Hematopoietic multipotent progenitor cell (in vitro differentiated cells): ENCODE data around the gene VRK3. TPM values are rescaled to one million over a fixed set of nuclear protein-coding genes. Genes with fewer than 3 reads are reported as not detected.
"Not testable (repeated sequence)": the region's sequence is repeated elsewhere in the genome, so short reads cannot be mapped to it uniquely, and the experiment has no call there.

Experiments
- DNase-seq, 3 donors: peaks; one replicate each; pipeline ENCODE4 v3.0.0-alpha.2; 2011 to 2015; ENCODE audit warnings: low read depth in 2 of 3, low spot score in 2 of 3
- total RNA-seq: library from RNA; depleted of rRNA; stranded (reverse); fragments of >200 nt; gene quantifications from one replicate; pipeline ENCODE4 v1.2.3, GENCODE V29; 2012

The VRK3 gene
- total RNA-seq, 1 donor: 50.4 TPM

DNA sequence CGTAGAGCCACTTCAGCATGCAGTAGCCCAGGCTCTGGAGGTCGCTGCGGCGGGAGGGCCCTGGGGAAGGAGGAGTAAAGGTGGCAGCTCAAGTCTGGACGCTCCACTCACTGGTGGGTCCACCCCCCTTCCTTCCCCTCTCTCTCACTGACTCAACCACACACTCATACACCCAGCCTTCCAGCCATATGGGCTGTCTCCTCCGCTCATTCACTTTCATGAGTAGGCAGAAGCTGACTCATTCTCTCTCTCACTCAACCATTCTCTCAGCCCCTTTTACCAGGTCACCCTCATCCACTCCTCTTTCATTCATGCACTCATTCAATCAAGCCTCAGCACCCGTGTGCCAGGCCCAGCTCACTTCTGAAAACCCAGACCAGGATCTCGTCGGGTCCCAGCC is 36.7 kb downstream of the VRK3 start:
- DNase-seq: no peak

DNA sequence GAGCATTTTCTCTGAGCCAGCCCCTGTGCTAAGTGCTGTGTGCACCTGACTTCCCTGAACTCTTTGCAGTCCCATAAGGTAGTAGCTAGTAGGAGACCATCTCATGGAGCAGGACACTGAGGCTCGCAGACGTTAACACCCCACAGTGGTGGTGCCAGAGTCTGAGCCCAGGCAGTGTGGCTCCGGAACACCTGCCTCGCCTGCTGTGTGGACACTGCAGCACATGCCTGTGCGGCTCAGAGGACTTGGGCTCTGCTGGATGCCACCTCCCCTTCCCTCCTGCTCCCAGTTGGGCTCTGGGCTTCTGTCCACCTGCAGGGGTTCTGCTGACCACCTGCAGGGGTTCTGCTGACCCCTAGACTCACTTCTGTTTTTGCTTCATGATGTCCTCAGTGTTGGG is 37.2 kb downstream of the VRK3 start:
- no peak for DNase-seq

DNA sequence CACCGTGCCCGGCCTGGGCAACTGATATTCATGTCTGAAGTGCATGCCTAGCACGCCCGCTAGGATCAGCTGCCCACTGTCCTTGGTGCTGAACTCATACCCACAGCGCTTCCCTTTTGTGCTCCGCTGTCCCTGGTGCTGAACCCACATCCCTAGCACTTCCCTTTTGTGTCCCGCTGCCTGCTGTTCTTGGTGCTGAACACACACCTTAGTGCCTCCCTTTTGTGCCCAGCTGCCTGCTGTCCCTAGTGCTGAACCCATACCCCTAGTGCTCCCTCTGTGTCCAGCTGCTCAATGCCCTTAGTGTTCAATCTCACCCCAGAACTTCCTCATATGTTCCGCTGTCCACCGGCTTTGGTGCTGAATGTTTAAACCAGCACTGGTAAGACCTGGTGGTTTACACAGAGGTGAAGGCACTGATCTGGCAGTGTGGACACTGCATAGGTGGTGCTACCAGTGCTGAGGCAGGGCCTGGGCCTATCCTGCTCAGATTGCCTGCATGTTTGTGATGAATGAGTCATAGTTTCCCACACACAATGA is 37.9 kb downstream of the VRK3 start:
- peak; percentile 53 to 98 (median 95) for DNase-seq

- no peak for DNase-seq
Measured at GRCh38 chr19:49986354-49986753, 38.8 kb downstream of the VRK3 start.

GRCh38 chr19:49985871-49986270 is 39.3 kb downstream of the VRK3 start:
- DNase-seq: no peak

GRCh38 chr19:49984491-49984890 is 40.7 kb downstream of the VRK3 start:
- no peak for DNase-seq

DNA sequence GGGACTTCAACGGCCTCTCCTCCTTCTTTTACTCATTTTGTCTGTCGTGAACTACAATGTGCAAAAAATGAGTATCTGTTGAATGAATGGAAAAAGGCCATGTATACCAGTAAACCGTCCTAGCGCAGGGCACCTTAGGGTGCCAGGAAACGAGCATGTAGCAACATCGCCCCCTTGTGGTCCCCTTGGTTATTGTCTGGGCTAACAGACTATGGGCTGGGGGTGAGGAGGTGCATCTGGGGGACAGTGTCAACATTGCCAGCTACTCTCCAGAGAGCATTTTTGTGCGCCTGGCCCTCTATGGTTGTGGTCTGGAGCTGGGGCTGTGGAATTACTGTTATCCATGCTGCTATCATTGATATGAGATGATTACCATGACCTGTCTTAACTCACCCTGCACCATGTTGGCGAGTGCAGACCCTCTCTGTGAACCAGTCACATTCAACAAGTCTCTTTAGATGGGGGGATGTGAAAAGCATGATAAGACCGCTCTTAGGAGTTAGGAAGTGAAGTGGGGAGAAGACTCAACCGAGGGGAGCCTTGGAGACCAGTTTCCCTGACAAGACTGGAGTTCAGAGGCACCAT is 41.4 kb downstream of the VRK3 start:
- peak; percentile 50 to 75 (median 62) for DNase-seq

DNA sequence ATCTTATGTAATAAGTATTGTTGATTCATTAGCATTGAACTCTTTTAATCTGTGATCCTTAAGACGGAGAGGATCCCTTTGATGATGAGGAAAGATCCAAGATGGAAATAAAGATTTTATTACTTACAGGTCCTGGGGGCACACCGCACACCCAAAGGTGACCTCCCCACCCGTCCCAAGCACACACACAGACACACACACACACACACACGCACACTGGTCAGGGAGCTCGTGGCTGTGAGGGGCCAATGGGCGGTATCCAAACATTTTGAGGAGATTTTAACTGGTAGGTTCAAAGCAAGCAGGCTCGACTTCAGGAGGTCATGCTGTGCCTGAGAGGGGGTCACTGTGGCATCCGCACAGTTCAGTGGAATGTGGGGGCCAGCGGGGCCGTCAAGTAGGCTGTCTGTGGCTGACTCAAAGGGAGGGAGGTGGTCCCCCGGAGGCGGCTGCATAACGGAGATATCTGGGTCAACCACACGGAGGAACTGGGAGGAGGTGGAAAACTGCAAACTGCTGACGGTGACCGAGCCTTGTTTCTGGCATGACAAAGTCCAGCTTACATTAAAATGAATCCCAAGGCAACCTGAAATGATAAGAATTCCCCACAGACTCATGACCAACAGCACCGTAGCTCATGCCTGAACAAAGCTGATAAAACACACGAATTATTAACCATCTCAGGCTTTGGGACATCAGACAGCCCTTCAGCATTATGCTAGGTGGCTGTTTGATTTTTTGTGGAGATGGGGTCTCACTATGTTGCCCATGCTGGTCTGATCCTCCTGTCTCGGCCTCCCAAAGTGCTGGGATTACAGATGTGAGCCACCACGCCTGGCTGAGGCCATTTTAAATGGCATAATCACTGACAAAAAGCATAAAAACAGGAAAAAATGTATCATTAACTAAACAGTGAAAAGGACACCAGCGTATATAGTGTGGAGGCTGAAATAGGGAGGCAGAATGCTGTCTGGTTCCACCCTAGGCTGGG is 43.3 kb downstream of the VRK3 start:
- no peak for DNase-seq

- DNase-seq: no peak
Measured at GRCh38 chr19:49978324-49978723, 46.8 kb downstream of the VRK3 start.

- no peak for DNase-seq
Measured at GRCh38 chr19:49977881-49978280, 47.3 kb downstream of the VRK3 start.

- DNase-seq: no peak
Measured at GRCh38 chr19:49977076-49977475, 48.1 kb downstream of the VRK3 start.

- no peak for DNase-seq
Measured at GRCh38 chr19:49976496-49976895, 48.7 kb downstream of the VRK3 start.

- no peak for DNase-seq
Measured at GRCh38 chr19:49975051-49975450, 50.1 kb downstream of the VRK3 start.

DNA sequence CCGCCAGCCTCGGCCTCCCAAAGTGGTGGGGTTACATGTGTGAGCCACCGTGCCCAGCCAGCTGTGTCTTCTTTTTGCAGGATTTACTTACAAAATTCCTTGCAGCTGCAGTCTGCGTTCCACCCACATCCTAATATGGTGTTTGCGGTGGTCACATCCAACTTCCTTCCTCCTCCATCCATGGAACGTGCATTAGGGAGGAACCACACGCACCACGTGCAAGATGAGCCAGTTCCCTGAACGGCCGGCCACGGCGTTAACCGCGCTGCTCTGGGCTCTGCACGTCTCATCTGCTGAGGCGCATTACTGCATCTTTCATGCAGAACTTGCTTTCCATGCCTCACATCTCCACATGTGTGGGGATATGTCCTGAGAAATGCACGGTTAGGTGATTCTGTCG is 51.2 kb downstream of the VRK3 start:
- no peak for DNase-seq

- no peak for DNase-seq
Measured at GRCh38 chr19:49972841-49973240, 52.3 kb downstream of the VRK3 start.

- no peak for DNase-seq
Measured at GRCh38 chr19:49971991-49972411, 53.2 kb downstream of the VRK3 start.

- not testable (repeated sequence) for DNase-seq
Measured at GRCh38 chr19:49969355-49969754, 55.8 kb downstream of the VRK3 start.

DNA sequence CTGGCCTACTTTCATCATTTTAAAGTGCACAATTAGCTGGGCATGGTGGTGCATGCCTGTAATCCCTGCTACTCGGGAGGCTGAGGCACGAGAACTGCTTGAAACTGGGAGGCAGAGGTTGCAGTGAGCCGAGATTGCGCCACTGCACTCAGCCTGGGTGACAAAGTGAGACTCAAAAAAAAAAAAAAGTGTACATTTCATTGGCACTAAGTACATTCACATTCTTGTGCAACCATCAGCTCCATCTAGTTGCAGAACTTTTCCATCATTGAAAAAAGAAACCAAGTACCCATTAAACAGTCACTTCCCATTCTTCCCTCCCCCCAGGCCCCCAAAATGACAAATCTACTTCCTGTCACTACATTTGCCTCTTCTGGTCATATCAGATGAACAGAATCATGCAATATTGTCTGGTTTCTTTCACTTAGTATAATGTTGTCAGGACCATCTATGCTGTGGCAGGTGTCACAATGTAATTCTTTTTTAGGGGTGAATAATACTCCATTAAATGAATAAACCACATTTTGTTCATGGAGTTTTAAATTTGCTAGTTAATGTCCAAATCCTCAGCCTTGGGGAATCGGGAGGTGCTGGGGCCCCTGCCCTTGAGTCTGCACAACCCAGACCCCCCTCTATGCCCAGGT is 56.8 kb downstream of the VRK3 start:
- DNase-seq: peak in 1 of 3 donors; percentile 11

DNA sequence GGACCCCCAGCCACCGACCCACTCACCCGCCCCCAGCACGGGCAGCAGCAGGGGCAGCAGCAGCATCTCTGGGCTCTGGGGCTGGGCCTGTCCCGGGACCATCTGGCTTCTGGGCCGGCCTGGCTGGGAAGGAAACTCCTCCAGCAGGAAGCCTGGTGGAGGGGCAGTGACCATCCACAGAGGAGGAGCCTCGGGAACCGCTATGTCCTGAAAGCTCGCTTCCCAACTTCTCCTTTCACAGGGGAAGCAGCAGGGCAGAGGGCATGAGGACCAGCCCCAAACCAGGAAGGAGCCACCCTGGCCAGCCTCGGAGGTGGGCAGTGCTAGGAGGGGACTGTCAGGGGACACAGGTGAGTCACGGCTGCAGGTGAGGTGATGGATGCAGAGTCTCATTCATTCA is 64.2 kb downstream of the VRK3 start, which contains the start of gene SIGLEC11:
SIGLEC11 (minus strand) TSS at position 193 of the 400 bp plus-strand sequence; CDS start at position 102, 91 bp downstream.
- DNase-seq: not testable (repeated sequence)

DNA sequence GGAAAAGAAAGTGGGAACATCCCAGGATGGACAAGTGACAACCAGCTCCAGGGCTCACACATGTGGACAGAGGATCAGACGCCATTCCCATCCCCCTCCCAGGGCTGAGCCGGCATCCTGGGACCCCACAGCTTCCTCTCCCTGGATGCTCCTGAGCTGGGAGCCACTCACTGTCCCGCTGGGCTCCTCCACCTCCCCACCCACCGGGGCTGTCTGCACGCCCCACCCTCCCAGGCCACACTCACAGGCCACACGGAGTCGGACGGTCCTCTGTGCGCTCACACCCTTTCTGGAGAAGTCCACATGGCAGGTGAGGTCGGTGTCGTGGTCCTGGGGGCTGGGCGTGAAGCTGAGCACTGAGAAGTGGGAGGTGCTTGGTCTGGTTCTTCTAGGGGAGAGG is 65.3 kb downstream of the VRK3 start:
- DNase-seq: not testable (repeated sequence)

DNA sequence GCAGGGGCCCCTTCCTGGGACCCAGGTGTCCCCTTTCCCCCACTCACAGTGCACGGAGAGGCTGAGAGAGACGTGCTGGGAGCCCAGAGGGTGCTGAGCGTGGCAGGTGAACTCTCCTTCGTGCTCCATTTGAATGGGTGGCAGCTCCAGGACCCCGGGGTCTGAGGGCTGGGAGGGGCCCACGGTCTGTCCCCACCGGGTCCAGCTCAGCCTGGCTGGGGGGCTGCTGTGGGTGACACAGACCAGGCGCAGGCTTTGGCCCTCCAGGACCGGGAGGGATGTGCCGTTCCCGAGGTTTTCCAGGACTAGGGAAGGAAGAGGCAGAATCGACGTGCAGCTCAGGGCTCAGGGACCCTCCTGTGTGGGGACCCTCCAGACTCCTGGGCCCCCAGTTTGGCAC is 66.6 kb downstream of the VRK3 start:
- not testable (repeated sequence) for DNase-seq
